ENCODE measurements around the gene EPS8.

DNA sequence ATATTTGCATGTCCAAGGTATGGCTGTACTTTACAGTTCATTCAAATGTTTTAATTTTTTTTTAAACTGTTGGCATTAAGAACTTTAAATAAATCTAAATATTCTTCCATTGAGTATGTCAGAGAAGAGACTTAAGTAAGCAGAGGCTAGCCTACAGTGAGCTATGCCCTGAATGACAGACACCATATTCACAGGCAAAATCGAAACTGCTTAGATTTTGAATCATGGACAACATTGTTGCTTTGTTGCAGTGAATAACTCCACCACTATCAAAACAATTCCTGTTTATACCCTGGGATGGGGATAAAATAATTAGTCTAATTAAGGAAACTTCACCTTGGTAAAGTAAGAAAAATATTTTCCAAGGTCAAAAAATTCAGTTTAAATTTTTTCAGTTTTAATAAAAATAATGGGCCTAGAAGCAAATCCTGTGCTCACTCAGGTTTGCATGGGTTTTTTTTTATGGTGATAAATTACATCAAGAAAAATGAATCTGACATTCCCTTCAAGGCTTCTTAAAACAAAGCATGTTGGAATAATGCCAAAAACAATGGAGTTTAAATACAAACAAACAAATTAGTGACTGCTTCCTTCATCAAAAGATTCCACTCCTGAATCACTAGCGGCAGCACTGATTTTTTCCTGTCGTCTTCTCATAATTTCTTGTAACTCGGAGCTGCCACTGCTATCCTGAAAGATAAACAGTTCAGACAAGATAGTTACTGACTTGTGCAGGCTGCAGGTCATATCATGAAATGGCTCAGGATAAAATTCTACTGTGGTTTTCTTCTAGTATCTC, 168.2 kb downstream of the EPS8 start:
- TF ChIP-seq EZH2 (IDR thresholded peaks at IDR 0.05) (no peak), POLR2AphosphoS5 (IDR thresholded peaks at IDR 0.05; ENCODE audit: borderline replicate concordance, low read depth, low read length) (no peak)

Measured in SK-N-MC (cell line).